HepG2 (cell line): ENCODE data around the gene VPS4B.

Experiments
- ATF2 ChIP-seq: sonication (generic); formaldehyde crosslinking; IDR thresholded peaks from 2 replicates; pipeline ENCODE4 v1.4.0; 2020; ENCODE audit warnings: missing genetic modification reagents
- CREM ChIP-seq, 2 experiments: sonication (generic) in 1 of 2; formaldehyde crosslinking in 1 of 2; IDR thresholded peaks; 2 replicates each; pipeline versions ENCODE4 v1.4.0 to v1.6.1; 2016 to 2020; ENCODE audit warnings: antibody characterized with exemption in 1 of 2, mild to moderate bottlenecking in 1 of 2, missing genetic modification reagents in 1 of 2
- MZF1 ChIP-seq: sonication (generic); formaldehyde crosslinking; IDR thresholded peaks from 2 replicates; pipeline ENCODE4 v1.8.1; 2023; ENCODE audit warnings: mild to moderate bottlenecking, missing genetic modification reagents, borderline replicate concordance
- POLR2A ChIP-seq, 2 experiments: IDR thresholded peaks; 2 replicates each; pipeline ENCODE4 v1.6.1; 2011; ENCODE audit warnings: low read depth in 2 of 2, low read length in 2 of 2, mild to moderate bottlenecking in 1 of 2, moderate library complexity in 1 of 2; ENCODE audit not compliant: insufficient read depth in 1 of 2
- RFX5 ChIP-seq: IDR thresholded peaks from 2 replicates; pipeline ENCODE4 v1.6.1; 2011; ENCODE audit warnings: low read depth, low read length, improper control_type of control experiment
- ZNF367 ChIP-seq: sonication (generic); formaldehyde crosslinking; IDR thresholded peaks from 2 replicates; pipeline ENCODE4 v1.4.0; 2020; ENCODE audit warnings: missing genetic modification reagents, borderline replicate concordance
- ZNF562 ChIP-seq: sonication (generic); formaldehyde crosslinking; IDR thresholded peaks from 2 replicates; pipeline ENCODE4 v1.8.0; 2022; ENCODE audit warnings: missing genetic modification reagents, borderline replicate concordance
- ZNF670 ChIP-seq: sonication (generic); formaldehyde crosslinking; IDR thresholded peaks from 2 replicates; pipeline ENCODE4 v1.8.0; 2022; ENCODE audit warnings: mild to moderate bottlenecking, missing genetic modification reagents, borderline replicate concordance
- ZSCAN31 ChIP-seq: sonication (generic); formaldehyde crosslinking; IDR thresholded peaks from 2 replicates; pipeline ENCODE4 v1.5.0; 2020; ENCODE audit warnings: low read depth, mild to moderate bottlenecking, missing genetic modification reagents
- TF ChIP-seq, protein P1 (sequence below): sonication (generic); formaldehyde crosslinking; IDR thresholded peaks from 2 replicates; pipeline ENCODE4 v1.5.0; 2020; ENCODE audit warnings: mild to moderate bottlenecking, missing genetic modification reagents, moderate library complexity
- TF ChIP-seq, protein P2 (sequence below): sonication (generic); formaldehyde crosslinking; IDR thresholded peaks from 2 replicates; pipeline ENCODE4 v1.8.0; 2022; ENCODE audit warnings: missing genetic modification reagents, mild to moderate bottlenecking, borderline replicate concordance
- TF ChIP-seq, protein P3 (sequence below): sonication (generic); formaldehyde crosslinking; IDR thresholded peaks from 2 replicates; pipeline ENCODE4 v1.8.1; 2023; ENCODE audit warnings: missing genetic modification reagents, inconsistent platforms, borderline replicate concordance
- TF ChIP-seq, protein P4 (sequence below): sonication (generic); formaldehyde crosslinking; IDR thresholded peaks from 2 replicates; pipeline ENCODE4 v1.5.0; 2020; ENCODE audit warnings: missing genetic modification reagents
- TF ChIP-seq, protein P5 (sequence below): sonication (generic); formaldehyde crosslinking; IDR thresholded peaks from 2 replicates; pipeline ENCODE4 v1.4.0; 2020; ENCODE audit warnings: mild to moderate bottlenecking, missing genetic modification reagents

DNA sequence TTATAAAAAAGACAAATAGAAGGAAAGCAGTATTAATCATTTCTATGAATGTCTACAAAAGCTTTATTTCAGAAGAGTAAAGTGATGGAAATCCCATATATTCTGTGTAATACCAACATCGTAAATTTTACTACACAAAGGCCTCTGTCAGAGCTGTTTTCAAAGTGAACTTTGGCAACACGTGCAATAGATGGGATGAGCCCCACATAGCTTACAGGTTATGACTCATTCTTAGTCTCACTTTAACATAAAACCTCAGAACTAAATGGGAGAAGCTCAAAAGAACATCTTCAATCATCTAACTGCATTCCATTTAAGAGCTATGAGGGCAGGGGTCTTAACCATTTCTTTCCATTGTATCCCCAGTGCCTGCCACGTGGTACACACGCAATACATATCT is 11.5 kb downstream of the VPS4B start:
- TF ChIP-seq POLR2A (IDR thresholded peaks at IDR 0.05; ENCODE audit: insufficient read depth in 1 of 2, low read depth in 2 of 2, low read length in 2 of 2): no peak
- TF ChIP-seq, protein P1, sequence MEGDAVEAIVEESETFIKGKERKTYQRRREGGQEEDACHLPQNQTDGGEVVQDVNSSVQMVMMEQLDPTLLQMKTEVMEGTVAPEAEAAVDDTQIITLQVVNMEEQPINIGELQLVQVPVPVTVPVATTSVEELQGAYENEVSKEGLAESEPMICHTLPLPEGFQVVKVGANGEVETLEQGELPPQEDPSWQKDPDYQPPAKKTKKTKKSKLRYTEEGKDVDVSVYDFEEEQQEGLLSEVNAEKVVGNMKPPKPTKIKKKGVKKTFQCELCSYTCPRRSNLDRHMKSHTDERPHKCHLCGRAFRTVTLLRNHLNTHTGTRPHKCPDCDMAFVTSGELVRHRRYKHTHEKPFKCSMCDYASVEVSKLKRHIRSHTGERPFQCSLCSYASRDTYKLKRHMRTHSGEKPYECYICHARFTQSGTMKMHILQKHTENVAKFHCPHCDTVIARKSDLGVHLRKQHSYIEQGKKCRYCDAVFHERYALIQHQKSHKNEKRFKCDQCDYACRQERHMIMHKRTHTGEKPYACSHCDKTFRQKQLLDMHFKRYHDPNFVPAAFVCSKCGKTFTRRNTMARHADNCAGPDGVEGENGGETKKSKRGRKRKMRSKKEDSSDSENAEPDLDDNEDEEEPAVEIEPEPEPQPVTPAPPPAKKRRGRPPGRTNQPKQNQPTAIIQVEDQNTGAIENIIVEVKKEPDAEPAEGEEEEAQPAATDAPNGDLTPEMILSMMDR (CRISPR knock-in tag): no peak
- TF ChIP-seq ZNF670: no peak
- TF ChIP-seq, protein P2, sequence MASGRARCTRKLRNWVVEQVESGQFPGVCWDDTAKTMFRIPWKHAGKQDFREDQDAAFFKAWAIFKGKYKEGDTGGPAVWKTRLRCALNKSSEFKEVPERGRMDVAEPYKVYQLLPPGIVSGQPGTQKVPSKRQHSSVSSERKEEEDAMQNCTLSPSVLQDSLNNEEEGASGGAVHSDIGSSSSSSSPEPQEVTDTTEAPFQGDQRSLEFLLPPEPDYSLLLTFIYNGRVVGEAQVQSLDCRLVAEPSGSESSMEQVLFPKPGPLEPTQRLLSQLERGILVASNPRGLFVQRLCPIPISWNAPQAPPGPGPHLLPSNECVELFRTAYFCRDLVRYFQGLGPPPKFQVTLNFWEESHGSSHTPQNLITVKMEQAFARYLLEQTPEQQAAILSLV (CRISPR knock-in tag): no peak
- no peak for TF ChIP-seq ATF2 (CRISPR knock-in tag)
- TF ChIP-seq ZSCAN31 (CRISPR knock-in tag): no peak
- no peak for TF ChIP-seq RFX5
- TF ChIP-seq CREM (IDR thresholded peaks at IDR 0.05): no peak
- TF ChIP-seq CREM (CRISPR knock-in tag; IDR thresholded peaks at IDR 0.05): no peak
- no peak for TF ChIP-seq ZNF367 (CRISPR knock-in tag)
- TF ChIP-seq MZF1 (CRISPR knock-in tag): no peak
- TF ChIP-seq, protein P3, sequence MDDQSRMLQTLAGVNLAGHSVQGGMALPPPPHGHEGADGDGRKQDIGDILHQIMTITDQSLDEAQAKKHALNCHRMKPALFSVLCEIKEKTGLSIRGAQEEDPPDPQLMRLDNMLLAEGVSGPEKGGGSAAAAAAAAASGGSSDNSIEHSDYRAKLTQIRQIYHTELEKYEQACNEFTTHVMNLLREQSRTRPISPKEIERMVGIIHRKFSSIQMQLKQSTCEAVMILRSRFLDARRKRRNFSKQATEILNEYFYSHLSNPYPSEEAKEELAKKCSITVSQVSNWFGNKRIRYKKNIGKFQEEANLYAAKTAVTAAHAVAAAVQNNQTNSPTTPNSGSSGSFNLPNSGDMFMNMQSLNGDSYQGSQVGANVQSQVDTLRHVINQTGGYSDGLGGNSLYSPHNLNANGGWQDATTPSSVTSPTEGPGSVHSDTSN: no peak
- TF ChIP-seq, protein P4, sequence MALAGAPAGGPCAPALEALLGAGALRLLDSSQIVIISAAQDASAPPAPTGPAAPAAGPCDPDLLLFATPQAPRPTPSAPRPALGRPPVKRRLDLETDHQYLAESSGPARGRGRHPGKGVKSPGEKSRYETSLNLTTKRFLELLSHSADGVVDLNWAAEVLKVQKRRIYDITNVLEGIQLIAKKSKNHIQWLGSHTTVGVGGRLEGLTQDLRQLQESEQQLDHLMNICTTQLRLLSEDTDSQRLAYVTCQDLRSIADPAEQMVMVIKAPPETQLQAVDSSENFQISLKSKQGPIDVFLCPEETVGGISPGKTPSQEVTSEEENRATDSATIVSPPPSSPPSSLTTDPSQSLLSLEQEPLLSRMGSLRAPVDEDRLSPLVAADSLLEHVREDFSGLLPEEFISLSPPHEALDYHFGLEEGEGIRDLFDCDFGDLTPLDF: no peak
- TF ChIP-seq ZNF562: no peak
- TF ChIP-seq, protein P5, sequence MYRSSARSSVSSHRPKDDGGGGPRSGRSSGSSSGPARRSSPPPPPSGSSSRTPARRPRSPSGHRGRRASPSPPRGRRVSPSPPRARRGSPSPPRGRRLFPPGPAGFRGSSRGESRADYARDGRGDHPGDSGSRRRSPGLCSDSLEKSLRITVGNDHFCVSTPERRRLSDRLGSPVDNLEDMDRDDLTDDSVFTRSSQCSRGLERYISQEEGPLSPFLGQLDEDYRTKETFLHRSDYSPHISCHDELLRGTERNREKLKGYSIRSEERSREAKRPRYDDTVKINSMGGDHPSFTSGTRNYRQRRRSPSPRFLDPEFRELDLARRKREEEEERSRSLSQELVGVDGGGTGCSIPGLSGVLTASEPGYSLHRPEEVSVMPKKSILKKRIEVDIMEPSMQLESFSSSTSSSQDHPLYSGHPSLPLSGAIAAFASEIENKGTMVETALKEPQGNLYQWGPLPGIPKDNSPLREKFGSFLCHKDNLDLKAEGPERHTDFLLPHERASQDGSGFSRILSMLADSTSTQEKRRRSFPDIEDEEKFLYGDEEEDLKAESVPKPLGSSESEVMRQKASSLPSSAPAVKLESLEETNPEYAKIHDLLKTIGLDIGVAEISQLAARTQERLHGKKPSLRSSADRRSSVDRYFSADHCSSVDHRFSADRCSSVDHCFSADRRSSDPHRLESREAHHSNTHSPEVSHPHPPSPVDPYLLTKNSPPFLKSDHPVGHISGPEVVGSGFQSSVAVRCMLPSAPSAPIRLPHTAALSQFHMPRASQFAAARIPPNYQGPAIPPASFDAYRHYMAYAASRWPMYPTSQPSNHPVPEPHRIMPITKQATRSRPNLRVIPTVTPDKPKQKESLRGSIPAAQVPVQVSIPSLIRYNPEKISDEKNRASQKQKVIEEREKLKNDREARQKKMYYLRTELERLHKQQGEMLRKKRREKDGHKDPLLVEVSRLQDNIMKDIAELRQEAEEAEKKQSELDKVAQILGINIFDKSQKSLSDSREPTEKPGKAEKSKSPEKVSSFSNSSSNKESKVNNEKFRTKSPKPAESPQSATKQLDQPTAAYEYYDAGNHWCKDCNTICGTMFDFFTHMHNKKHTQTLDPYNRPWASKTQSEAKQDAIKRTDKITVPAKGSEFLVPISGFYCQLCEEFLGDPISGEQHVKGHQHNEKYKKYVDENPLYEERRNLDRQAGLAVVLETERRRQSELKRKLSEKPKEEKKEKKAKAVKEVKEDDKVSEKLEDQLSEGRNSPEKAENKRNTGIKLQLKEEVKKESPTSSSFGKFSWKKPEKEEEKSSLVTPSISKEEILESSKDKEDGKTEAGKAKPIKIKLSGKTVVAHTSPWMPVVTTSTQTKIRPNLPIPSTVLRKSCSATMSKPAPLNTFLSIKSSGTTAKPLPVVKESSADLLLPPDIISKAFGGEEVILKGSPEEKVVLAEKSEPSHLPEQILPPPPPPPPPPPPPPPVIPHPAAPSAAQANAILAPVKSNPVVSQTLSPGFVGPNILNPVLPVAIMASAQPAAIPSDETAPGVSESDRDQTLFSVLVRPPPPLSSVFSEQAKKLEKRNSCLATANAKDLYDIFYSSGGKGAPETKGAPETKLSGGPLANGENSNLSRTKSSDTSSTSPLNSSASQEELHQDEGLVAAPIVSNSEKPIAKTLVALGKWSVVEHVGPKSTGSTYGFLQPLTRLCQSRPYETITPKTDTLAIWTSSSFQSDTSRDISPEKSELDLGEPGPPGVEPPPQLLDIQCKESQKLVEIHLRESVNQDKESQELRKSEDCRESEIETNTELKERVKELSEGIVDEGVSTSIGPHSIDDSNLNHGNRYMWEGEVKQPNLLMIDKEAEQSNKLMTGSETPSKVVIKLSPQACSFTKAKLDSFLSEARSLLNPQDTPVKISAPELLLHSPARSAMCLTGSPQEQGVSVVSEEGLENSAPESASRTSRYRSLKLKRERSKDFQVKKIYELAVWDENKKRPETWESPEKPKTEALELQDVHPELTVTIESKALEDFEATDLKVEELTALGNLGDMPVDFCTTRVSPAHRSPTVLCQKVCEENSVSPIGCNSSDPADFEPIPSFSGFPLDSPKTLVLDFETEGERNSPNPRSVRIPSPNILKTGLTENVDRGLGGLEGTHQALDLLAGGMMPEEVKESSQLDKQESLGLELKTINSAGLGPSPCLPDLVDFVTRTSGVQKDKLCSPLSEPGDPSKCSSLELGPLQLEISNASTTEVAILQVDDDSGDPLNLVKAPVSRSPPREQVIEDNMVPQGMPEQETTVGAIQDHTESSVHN (CRISPR knock-in tag): no peak
